A673 (cell line): Measurements from ENCODE around the gene CXXC4.

Experiments used
- EZH2 ChIP-seq: fragments of 200-600 bp; sonication (generic); IDR thresholded peaks from 2 replicates; pipeline ENCODE4 v1.6.1; 2017; ENCODE audit warnings: borderline replicate concordance, low read depth, mild to moderate bottlenecking, mixed read lengths, antibody characterized with exemption, low read length; ENCODE audit not compliant: poor library complexity, severe bottlenecking
- TF ChIP-seq, protein P1 (sequence below): fragments of 300-800, 200-600 bp; sonication (generic); conservative IDR thresholded peaks from 2 replicates; pipeline ENCODE4 v1.5.1; 2017; ENCODE audit warnings: low read depth, mild to moderate bottlenecking, antibody characterized with exemption, low read length, moderate library complexity, mixed read lengths

DNA sequence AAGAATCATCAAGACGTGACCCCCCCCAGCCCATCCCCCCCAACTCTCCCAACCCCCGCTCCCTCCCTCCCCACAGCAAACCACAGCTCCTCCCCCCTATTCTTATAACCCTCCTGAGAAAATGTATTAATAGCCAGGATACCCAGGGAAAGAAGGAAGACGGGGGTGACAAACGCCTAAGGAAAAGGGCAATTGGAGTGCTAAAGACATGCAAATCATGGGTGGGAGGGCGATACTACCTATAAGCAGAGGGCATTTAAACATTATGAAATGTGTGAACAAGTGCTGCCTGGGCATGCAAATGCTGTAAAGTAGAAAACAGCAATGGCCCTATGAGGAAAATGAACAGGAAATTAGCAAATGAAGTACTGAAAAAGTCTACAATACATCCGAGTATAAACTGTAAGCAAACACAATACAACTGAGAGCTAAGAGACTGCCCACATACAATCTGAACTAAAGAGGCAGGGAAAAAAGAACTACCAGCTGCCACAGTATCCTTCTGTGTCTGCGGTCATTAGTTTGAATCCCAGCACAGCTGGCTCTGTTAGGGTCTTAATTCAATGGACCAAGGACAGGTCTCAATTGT, 2.4 kb downstream of the CXXC4 start:
- TF ChIP-seq, protein P1, sequence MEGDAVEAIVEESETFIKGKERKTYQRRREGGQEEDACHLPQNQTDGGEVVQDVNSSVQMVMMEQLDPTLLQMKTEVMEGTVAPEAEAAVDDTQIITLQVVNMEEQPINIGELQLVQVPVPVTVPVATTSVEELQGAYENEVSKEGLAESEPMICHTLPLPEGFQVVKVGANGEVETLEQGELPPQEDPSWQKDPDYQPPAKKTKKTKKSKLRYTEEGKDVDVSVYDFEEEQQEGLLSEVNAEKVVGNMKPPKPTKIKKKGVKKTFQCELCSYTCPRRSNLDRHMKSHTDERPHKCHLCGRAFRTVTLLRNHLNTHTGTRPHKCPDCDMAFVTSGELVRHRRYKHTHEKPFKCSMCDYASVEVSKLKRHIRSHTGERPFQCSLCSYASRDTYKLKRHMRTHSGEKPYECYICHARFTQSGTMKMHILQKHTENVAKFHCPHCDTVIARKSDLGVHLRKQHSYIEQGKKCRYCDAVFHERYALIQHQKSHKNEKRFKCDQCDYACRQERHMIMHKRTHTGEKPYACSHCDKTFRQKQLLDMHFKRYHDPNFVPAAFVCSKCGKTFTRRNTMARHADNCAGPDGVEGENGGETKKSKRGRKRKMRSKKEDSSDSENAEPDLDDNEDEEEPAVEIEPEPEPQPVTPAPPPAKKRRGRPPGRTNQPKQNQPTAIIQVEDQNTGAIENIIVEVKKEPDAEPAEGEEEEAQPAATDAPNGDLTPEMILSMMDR = no peak
- TF ChIP-seq EZH2 = no peak
